Activated T-helper 1 cell treated with anti-CD3 and anti-CD28 coated beads, Interleukin-2, amount 50 U/mL, for 16 hours (primary cell): ENCODE results near the gene PRR7.

Source experiments
- DNase-seq, 2 donors: peaks; one replicate each; pipeline ENCODE4 v3.0.0-alpha.2; 2020; ENCODE audit warnings: low read depth in 1 of 2, low spot score in 1 of 2

Gene PRR7

DNA sequence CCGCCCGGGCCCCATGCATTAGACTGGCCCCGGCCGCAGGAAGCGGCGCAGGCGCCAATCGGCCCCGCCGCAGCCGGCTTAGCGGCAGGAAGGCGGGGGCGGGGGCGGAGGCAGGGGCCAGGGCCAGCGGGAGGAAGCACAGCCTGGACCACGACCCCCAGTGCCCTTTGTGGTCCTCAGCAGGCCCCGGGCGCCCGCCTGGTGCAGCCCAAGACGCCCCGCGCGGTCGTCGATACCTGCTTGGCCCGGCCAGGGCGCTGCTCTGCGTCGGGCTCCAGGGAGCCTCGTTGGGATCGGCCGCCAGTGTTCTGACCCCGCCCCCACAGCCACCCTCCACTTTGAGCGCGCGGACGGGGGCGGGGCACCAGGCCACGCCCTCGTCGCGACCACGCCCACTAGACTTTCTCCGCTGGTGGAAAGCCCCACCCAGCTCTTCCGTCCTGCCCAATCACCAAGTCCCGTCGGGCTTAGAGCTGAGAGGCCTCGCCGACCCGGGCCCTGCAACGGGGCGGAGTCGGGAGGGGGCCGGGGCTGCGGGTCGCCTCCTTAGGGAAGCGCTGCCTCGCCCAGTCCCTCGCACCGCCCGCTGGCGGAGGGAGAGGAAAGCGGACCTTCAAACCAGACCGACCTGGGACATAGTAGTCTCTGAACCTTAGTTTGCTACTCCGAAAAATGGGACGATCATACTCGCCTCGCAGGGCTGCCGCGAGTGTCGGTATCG lies 50.8 kb downstream of the PRR7 start, which contains the start of gene PDLIM7:
Gene PDLIM7 (minus strand): TSS at position 313 of the 721 bp plus-strand sequence. CDS start 1,092 bp downstream, outside the sequence.
- DNase-seq: peak; percentile 90 to 91

DNA sequence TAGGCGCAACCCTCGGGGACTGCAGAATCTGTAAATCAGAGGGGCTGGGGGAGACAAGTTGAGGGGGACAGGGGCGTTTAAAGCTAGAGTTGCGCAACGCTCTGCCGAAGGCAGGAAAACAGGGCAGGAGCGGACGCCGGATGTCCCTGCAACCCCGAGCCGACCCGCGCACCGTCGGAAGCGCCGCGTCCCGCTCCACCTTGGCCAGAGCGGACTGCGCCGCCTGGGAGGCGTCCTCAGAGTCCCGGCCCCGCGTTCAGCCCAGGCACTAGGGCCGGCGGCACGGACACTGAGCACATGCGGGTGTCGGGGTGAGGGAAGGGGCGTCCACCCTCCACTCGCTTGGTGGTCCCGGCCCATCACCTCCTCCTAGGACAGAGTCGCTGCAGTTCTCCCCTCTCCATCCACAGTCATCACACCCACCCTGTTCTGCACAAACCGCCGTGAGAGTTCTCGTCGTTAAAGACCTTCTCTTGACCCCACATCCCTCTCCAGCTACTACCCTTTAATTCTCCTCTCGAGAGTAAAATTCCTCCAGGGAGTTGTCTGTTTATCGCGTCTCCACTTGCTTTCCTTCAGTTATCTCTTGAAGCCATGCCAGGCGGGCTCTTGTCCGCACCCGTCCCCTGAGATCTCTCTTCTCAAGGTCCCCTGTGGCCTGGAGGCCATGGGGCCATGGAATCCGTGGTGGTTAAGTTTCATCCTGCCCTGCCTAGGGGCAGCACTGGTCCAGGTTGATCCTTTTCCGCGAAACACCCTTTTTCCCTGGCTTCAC lies 51.6 kb downstream of the PRR7 start:
- no peak for DNase-seq

DNA sequence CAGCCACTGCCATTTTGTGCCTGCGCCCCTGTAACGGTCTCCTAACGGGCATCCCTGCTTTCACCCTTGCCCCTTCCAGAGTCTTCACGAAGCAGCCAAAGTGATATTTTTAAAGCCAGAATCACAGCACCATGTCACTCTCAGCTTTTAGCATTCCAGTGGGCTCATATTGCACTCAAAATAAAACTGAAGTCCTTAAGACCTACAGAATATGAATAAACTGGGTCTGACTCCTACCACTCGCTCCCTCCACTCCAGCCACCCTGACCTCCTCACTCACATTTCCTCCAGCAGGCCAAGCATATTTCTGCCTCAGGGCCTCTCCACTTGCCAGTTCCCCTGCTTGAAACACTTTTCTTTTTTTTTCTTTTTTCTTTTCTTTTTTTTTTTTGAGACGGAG lies 53.2 kb downstream of the PRR7 start:
- DNase-seq: no peak

DNA sequence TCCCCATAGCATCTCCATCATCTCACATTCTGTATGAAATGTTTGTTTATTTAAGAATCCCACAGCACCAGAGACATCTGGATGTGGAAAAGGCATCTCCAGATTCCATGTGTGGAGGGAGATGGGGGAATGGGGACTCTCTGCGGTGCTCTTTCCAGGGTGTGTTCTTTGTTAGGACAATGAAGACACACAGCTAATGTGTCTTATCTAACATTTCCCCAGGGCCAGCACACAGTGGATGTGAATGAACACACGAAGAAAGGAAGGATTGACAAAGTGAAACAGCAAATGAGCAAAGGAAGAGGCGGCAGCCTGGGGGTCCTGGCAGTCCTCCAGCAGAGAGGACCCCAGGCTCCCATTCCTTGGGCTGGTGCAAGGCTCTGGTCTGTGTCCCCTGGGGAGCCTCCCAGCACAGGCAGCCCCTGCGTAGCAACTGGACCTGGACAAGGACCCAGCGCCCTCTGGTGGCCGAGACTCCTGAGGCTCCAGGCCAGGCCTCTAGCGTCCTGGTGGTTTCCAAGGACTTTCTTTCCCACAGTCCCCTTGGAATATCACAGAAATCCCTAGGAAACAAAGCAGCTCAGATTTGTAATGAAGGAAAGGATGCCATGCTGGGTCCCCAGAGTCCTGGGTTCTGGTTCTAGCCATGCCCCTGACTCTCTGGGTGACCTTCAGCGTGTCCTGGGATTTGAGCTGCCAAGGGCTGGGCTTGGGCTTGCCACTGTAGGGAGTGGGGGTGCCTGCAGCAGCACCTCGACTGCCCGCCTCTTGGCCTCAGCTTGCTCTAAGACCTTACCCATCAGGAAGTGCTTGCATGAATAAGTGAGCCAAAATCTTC lies 54.3 kb downstream of the PRR7 start:
- peak; percentile 75 to 82 for DNase-seq

DNA sequence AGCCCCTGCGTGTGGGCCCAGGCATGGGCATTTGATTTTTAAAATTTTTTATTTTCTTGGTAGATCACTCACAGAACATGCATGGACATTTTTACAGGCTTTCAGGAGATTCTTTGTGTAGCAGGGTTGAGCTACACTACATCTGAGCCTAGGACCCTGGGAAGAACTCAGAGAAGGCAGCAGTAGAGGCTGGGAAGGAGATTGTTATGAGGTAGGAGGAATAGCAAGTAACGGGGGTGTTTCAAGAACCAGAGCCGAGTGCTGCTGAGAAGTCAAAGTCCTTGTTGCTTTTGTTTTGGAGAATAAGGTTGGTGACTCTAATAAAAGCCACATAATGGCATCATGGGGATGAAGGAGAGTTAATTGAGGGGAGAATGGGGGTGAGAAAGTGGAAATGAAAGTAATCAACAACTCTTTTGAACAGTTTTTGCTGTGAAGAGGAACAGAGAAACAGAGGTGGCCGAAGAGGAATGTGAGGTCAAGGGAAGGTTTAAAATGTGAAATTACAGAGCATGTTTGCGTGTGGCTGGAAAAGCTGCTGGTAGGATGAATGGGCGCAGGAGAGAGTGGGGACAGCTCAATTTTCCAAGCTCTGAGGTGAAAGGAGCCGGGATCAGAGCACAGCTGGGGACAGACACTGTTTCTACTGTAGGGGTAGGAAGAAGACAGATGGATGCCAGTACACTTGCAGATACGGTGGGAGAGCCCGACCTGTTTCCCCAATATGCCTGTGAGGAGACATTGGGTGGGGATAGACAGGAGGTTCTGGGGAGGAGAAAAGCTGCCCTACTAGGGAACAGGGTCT lies 55.5 kb downstream of the PRR7 start:
- DNase-seq: no peak

DNA sequence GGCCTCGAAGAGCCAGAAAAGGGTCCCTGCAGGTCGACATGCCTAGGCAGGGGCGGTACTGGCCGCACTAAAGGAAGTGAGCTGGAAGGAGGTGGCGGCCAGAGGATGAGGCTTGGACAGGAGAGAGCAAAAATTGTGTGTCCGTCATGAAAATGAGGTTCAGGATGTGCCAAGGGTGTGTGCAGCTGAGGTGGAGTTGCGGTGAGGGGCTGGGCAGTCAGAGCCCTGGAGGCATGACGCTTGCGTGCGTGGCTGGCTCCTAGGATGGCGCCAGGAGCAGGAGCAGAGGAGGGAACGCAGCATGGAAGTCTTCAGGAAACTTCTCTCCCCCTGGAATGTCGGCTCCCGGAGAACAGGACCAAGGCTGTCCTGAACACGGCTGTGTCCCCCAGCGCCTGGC lies 56.3 kb downstream of the PRR7 start:
- no peak for DNase-seq

DNA sequence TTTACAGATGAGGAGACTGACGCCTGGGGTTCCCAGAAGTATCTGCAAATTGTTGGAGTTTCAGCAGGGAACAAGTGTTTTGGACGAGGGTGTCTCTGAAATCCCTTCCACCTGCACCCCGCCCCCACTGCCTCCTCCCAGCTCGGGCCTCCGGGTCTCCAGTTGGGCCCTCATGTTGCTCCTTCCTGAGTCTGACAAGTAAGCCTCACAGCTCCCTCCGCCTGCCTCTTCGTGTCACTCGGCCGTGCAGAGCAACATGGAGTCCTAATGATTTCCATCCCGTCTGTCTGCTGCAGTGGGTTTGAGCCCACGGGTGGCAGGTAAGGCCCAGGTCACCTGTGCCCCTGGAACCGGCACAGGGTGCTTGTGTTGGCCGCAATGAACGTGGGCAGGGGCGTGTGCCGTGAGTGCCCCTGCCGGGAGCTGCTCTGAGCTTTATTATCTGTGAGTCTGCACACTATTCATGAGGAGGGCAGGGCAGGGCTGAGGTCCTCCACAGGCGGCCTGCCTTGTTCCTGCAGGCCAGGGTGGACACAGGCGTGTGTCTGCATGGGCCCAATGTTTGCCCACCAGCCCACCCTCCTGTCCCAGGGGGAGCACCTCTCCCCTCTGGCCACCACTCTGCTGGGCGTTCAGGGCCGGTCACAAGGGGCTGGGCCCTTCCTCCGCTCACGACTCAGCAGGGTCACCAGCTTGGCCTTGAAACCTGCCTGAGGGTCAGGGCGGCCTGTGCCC lies 56.9 kb downstream of the PRR7 start:
- DNase-seq: no peak

DNA sequence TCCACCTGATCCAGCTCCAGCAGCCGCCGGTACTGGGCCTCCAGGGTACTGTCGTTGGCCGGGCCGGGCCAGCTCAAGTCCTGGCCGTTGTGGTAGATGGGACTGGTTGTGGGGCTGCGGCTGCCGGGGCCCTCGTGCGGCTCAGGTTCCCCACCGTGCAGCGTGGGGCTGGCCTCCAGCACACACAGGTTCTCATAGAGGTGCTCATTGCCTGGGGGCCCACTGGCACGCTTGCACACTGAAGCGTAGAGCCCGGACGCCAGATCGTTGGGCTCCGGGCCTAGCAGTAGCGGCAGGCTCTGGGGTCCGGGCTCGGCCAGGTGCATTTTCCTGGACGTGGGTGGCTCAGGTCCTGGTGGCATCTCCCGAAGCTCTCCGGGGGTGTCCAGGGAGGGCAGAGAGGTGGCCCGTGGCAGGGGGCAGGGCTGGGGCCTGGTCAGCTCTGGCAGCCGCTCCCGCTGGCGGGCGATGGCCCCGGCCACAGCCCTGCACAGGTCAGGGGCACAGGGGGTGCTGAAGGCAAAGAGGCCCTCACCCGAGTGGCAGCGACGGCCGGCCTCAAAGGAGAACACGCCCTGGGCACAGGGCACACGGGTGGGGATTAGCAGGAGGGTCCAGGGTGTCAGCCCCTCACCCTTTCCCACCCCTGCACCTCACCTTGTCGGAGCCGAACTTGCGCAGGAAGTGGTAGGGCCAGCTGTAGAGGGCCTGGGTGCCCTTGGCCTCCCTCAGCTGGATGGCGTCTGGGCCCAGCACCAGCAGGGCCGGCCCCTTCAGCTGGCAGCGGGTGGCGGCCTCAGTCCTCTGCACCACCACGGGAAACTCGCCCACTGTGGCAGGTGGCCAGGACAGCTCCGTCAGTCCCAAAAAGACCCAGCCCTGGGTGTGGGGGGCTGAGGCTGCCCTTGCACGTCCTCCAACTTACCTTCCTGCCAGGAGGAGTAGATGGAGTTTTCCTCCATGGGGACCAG lies 57.8 kb downstream of the PRR7 start:
- DNase-seq: no peak

DNA sequence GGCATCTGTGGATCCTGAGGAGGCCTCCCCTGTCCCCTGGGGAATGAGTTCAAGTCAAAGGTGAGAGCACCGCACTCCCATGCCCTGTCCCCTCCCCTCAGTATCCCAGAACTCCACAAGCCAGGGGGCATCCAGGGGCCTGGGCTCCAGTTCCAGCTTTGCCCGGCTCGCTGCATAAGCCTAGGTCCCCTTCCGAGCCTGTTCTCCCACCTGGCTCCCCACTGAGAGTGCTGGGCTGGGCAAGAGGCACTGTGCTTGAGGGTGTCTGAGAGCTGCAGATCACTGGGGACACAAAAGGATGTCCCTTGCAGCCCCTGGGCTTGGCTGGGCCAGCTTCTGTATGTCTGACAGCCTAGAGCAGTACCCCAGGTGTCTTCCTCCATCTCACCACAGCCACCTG lies 58.5 kb downstream of the PRR7 start:
- no peak for DNase-seq
